ENCODE measurements around the gene ESF1. TPM values are rescaled to one million over a fixed set of nuclear protein-coding genes. Genes with fewer than 3 reads are reported as not detected.

The ESF1 gene
- polyA plus RNA-seq, 2 of the 4 experiments (the other 2 are of a cell fraction) = 30.5 to 34.8 TPM

DNA sequence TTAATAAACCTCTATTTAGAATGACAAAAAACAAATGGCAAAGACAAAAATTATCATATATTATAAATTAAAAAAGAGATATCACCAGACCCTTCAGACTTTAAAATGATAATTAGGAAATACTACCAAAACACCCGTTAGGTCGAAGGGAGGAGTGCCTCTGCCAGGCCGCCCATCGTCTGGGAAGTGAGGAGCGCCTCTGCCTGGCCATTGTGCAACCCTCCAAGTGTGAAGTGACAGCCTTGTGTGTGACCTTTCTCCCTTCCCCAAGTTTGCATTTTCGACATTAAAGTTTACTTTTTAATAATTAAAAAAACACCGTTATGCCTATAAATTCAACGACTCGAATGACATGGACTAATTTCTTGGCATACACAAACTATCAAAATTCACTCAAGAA is 81.5 kb downstream of the ESF1 start:
- Histone ChIP-seq H3K9me3 (no peaks in the 10 kb centered on the region), H3K4me2 (no peak overlapping the region), H3K4me1 (no peaks in the 10 kb centered on the region), H3K4me3 (no peak overlapping the region), H3K27ac (no peak overlapping the region)
- DNase-seq (ENCODE audit: low read depth in 1 of 2, low spot score in 1 of 2) = no peak
- CTCF ChIA-PET = interaction anchor here (1.5 kb wide), 1 partner anchor 10 kb away, joined by 3 read pairs; no protein-coding TSS in a partner anchor
- 0 out of 5 replicates have a peak, but pooled peaks have one; percentile 15 to 16 for TF ChIP-seq RAD21 (conservative IDR thresholded peaks at IDR 0.05 in 1 of 2, IDR thresholded peaks at IDR 0.05 in 1 of 2)
- TF ChIP-seq MAX (IDR thresholded peaks at IDR 0.05) = no peak
- POLR2A ChIA-PET = no interaction called here
- ATAC-seq = no peak
- FAIRE-seq = peak; percentile 63
- WGBS (ENCODE audit: missing lambda C conversion rate) = 60% methylated on average over 9 of the region's 9 CpGs

DNA sequence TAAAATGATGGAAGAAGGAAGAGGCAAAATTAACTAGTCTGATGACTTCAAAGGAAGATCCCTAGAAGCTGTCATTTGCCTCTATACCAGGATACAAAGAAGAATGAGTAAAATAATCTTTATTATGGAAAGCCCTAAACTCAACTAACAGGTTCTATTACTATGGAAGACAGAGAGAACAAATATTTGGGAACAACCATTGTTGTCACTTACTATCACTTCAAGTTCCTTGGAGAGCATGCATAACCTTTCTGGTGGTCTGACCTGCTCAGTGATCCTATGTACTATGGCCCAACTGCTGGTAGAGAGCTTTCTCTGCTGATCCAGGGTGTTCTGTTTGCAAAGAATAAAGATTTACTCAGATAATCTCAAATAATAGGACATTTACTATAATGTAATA is 83.2 kb downstream of the ESF1 start:
- ATAC-seq (no peak), FAIRE-seq (no peak), DNase-seq (ENCODE audit: low read depth in 1 of 2, low spot score in 1 of 2) (no peak)
- ChIA-PET POLR2A (no interaction called here), CTCF (interaction anchor here (0.9 to 1.2 kb wide), 2 partner anchors 31 to 71 kb away, joined by 3 to 4 read pairs; no protein-coding TSS in a partner anchor)
- no peak for TF ChIP-seq HEYL (CRISPR knock-in tag; IDR thresholded peaks at IDR 0.05)
- TF ChIP-seq GATA3 (IDR thresholded peaks at IDR 0.05; ENCODE audit: borderline replicate concordance) = no peak
- no peak for TF ChIP-seq HOXA7 (CRISPR knock-in tag; IDR thresholded peaks at IDR 0.05)
- TF ChIP-seq FOSL2 (IDR thresholded peaks at IDR 0.05) = no peak
- TF ChIP-seq FOSL2 (CRISPR knock-in tag; IDR thresholded peaks at IDR 0.05) = no peak
- TF ChIP-seq SREBF2 (IDR thresholded peaks at IDR 0.05) = no peak
- TF ChIP-seq FOSB (CRISPR knock-in tag; IDR thresholded peaks at IDR 0.05) = no peak
- TF ChIP-seq HMGXB4 (CRISPR knock-in tag; IDR thresholded peaks at IDR 0.05; ENCODE audit: borderline replicate concordance) = no peak
- TF ChIP-seq BHLHE40 (IDR thresholded peaks at IDR 0.05; ENCODE audit: low read depth, low read length) = no peak
- no peak for TF ChIP-seq RNF2 (IDR thresholded peaks at IDR 0.05; ENCODE audit: borderline replicate concordance, low read depth)
- TF ChIP-seq PHF8 (IDR thresholded peaks at IDR 0.05; ENCODE audit: borderline replicate concordance, low read depth) = no peak
- no peak for TF ChIP-seq POLR2AphosphoS2 (conservative IDR thresholded peaks at IDR 0.05; ENCODE audit: low read length)
- no peak for TF ChIP-seq NPAS2 (CRISPR knock-in tag; IDR thresholded peaks at IDR 0.05; ENCODE audit: borderline replicate concordance)
- TF ChIP-seq REST (IDR thresholded peaks at IDR 0.05) = no peak
- H3K4me2 ChIP-seq = no peak overlapping the region
- no peaks in the 10 kb centered on the region for H3K4me1 ChIP-seq
- no peak overlapping the region for H3K27ac ChIP-seq
- no peaks in the 10 kb centered on the region for H3K9me3 ChIP-seq
- no peak overlapping the region for H3K4me3 ChIP-seq

DNA sequence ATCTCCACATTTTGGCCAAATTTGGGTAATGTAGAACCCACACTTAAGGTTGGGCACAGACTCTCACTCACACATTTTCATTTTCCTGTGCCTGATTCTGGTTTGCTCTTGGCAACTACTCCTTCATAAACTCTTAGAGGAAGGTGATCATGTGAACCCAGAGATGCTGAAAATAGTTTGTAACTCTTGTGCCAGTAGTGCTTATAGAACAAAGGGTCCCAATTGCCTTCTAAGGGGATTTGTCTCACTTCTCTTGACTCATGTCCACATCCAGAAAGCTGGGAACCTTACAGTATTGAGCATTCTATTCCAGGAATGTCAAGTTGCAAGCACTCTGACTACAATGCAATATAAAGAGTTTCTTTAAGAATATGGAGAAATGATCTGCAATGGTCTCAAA is 84.0 kb downstream of the ESF1 start:
- peak; percentile 13 for FAIRE-seq
- no peak for DNase-seq (ENCODE audit: low read depth in 1 of 2, low spot score in 1 of 2)
- H3K9me3 ChIP-seq = no peaks in the 10 kb centered on the region
- H3K4me2 ChIP-seq = no peak overlapping the region
- no peak overlapping the region for H3K4me3 ChIP-seq
- POLR2A ChIA-PET = no interaction called here
- H3K27ac ChIP-seq = no peak overlapping the region
- CTCF ChIA-PET = interaction anchor here (0.9 kb wide), 1 partner anchor 71 kb away, joined by 4 read pairs; no protein-coding TSS in a partner anchor
- ATAC-seq = no peak
- H3K4me1 ChIP-seq = no peaks in the 10 kb centered on the region
- TF ChIP-seq KDM1A (IDR thresholded peaks at IDR 0.05; ENCODE audit: low read depth) (no peak), PBX3 (IDR thresholded peaks at IDR 0.05) (no peak), SREBF2 (IDR thresholded peaks at IDR 0.05) (no peak), ZSCAN20 (CRISPR knock-in tag; IDR thresholded peaks at IDR 0.05) (no peak), RNF2 (IDR thresholded peaks at IDR 0.05; ENCODE audit: borderline replicate concordance, low read depth) (no peak), RAD21 (conservative IDR thresholded peaks at IDR 0.05 in 1 of 2, IDR thresholded peaks at IDR 0.05 in 1 of 2) (no peak), EP300 (IDR thresholded peaks at IDR 0.05) (no peak), REST (IDR thresholded peaks at IDR 0.05) (no peak), SMC3 (IDR thresholded peaks at IDR 0.05) (no peak), NPAS2 (CRISPR knock-in tag; IDR thresholded peaks at IDR 0.05; ENCODE audit: borderline replicate concordance) (no peak)
- TF ChIP-seq, protein P1, sequence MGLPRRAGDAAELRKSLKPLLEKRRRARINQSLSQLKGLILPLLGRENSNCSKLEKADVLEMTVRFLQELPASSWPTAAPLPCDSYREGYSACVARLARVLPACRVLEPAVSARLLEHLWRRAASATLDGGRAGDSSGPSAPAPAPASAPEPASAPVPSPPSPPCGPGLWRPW (IDR thresholded peaks at IDR 0.05) = no peak

All from A549 (cell line).